ENCODE results near the gene POLE2.
"Not testable (repeated sequence)": the region's sequence is repeated elsewhere in the genome, so short reads cannot be mapped to it uniquely, and the experiment has no call there.

POLE2 gene

DNA sequence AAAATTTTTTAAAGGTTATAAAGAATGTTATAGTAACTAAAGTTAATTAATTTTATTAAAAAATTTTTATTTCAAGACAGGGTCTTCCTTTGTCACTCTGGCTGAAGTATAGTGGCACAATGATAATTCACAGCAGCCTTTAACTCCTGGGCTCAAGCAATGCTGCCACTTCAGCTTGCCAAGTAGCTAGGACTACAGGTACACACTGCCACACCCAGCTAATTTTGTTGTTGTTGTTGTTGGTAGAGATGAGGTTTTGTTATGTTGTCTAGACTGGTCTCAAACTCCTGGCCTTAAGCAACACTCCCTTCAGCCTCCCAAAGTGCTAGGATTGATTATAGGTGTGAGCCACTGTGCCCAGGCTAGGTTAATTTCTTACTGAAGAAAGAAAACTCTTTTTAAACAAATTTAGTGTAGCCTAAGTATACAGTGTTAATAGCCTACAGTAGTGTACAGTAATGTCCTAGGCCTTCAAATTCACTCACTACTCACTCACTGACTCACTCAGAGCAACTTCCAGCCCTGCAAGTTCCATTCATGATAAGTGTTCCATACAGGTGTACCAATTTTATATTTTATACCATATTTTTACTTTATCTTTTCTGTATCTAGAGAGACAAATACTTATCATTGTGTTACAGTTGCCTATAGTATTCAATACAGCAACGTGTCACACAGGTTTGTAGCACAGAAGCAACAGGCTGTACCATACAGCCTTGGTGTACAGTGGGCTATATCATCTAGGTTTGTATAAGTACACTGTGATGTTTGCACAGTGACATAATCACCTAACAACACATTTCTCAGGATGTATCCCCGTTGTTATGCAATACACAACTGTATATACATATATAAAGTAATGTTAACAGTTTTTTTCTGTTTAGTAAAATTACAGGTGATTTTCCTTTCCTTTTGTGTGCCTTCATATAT, 28.2 kb downstream of the POLE2 start:
- peak; percentile 48 for FAIRE-seq

DNA sequence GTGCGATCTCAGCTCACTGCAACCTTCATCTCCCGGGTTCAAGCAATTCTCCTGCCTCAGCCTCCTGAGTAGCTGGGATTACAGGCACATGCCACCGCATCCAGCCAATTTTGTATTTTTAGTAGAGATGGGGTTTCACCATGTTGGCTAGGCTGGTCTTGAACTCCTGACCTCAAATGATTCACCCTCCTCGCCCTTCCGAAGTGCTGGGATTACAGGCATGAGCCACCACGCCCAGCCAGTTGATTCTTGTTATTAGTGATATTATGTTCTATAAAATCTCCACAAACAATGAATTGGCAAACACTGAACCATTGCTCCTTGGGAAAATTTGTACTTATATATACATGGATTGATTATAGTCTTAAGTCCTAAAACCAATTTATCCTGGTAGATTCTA, 30.5 kb downstream of the POLE2 start:
- not testable (repeated sequence) for FAIRE-seq

DNA sequence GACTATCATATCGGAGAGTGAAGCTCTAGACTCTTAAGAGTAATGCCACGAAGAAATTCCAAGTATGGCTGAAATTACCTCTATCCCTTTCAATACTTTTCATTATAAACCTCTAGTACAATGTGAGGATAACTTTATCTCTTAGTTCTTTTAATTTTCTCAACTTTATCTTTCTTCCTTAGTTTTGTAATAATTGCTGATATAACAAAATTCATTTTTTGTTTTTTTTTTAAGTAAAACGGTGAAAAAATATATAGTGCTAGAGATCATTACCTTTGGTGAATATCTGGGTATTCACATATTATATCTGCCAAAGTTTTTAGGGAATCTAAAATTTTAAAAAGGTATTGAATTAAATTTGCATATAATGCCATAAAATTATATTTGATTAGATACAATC, 33.5 kb downstream of the POLE2 start:
- peak; percentile 89 for FAIRE-seq

DNA sequence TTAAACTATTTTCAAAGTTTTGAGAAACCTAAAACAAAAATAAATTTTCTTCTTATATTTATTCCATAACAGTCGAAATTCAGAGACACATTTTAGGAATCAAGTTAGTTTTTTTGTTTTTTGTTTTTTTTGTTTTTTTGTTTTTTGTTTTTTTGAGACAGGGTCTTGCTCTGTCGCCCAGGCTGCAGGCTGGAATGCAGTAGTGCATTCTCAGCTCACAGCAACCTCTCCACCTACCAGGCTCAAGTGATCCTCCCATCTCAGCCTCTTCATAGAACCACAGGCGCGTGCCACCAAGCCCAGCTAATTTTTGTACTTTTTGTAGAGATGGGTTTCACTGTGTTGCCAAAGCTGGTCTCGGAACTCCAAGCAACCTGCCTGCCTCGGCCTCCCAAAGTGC, 34.5 kb downstream of the POLE2 start:
- FAIRE-seq: peak; percentile 89

DNA sequence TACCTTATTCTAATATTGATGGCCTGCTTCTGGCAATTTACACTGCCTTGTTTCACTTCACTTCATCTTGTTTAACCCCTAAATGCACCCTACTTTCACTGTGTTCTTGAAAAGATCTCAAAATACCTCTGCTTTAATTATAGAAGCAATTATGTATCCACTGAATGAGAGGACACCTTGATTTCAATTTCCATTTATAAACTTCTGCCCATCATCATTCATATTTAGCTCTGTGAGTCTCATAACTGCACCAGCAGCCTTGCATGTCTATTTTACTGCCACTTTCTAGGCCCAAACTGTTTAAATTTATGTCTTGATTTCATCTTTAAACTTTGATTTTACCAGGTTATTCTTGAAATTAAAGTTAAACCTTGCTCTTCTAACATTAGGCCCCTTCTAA, 45.9 kb downstream of the POLE2 start:
- no peak for FAIRE-seq

DNA sequence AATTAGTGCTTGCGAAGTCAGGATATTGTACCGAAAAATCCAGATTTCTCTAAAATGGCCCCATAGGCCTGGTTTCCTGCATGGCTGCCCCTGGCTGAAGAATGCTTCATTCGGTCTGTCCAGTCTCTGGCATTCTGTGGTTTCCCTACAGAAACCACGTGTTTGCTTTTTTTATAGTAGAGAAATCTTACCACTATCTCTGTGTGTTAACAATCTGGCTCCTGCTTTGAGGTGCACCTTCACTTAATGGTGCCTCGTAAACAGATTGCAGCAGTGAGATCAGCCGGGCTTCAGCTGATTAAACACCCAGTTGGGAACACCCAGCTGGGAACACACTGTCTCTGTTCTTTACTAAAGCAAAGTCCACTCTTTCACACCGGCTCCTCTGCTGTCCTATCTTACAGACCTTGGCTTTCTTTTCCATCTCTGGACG, 46.3 kb downstream of the POLE2 start:
- no peak for FAIRE-seq

DNA sequence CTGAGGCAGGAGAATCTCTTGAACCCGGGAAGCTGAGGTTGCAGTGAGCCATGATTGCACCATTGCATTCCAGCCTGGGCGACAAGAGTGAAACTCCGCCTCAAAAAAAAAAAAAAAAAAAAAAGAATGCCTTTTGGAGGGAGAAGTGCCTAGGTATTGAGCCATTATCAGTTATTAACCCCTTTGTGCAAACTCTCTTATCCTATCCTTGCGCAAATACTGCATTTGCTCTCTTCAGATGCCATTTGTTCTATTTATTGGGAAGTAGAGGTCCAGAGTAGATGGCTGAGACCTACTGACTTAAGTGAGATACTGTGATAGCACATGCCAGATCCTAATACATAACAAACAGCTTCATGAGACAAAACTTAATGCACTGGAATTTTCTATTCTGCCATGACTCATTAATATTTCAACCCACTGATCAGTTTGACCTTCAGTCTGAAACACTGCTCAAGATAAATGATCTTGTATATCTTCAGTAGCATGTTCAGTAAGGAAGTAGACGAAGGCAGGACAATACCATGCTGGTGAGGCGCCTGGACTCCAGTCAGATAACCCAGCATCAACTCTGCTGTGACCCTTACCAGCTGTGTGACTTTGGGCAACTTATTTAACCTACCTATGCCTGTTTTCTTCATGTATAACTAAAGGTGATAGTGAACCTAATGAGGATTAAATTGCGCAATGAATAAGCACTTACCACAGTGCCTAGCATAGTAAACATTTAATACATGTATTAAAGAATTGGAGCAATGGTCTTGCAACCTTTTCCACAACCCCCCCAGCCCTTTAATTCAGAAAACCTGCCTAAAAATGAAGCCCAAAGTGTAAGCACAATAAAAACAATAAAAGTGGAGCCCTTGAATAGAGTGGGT, 47.2 kb downstream of the POLE2 start:
- FAIRE-seq: no peak

DNA sequence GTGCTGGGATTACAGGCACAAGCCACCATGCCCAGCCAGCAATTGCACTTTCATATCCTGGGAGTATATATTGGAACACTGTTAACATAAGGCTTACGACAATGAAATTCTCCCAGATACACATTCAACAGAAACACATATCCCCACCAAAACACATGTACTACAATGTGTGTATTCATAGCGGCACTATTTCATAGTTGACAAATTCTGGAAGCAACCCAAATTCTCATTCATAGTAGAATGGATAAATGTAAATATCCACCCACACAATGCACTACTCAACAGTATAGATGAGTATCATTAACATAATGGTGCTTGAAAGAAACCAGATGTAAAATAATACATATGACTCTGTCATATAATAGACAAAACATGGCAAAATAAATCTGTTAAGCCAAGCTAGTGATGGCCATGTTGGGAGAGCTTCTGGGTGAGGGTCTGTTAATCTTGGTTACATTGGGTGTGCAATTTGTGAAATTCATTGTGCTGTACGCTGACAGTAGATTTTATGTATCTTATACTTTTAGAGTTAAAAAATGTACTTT, 50.4 kb downstream of the POLE2 start:
- no peak for FAIRE-seq

DNA sequence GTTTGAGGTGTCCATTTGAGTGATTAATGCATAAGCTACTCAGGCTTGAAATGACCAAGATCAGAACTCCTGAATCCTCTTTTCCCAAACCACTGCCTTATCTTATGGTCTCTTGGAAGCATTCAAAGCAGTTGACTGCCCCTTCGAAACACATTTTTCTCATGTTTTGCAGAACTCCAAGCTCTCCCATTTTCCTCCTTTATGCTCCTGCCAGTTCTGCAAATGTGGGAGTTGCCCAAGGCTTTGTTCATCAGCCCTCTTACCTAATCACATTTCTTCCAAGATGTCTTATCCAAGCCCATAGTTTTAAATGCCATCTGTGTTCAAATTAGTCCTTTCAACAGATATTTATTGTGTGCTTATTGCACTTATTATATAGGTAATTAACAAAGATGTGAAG, 51.1 kb downstream of the POLE2 start:
- FAIRE-seq: no peak

DNA sequence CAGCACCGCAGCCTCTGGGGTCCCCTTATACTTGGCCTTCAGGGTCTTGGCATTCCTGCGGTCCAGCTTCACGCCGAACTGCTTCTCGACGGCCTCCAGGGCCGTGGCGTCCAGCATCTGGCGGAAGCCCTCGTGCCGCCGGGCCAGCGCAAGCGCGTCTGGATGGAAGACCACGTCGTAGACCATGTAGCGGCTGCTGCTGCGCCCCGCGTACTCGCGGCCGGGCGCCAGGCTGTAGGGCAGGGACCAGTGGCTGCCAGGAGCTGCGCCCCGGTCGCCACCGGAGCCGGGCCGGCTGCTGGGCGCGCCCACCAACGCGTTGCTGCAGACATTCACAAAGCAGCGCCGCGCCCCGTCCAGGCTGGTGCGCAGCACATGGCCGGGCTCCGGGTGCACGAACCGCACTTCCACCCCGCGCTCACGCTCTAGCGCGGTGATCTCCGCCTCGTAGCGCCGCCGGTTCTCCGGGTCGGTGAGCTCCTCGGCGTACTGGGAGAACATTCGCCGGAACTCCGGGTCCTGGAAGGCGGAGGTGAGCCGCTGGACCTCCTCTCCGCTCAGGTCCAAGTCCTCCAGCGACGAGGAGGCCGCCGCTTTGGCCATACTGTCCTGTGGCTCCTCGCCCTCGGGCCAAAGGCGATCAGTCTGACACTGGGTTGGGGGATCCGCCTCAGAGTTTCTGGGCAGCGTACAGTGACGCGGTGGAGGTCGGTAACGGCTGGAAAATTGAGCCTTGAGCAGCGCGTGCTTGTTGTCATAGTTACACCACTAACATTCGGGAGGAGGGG, 53.3 kb downstream of the POLE2 start, which contains the start of gene DNAAF2:
Gene DNAAF2, minus strand, starts transcription at position 698 of the 788 bp plus-strand sequence. Its CDS starts 95 bp downstream, at position 603.
- FAIRE-seq: no peak

DNA sequence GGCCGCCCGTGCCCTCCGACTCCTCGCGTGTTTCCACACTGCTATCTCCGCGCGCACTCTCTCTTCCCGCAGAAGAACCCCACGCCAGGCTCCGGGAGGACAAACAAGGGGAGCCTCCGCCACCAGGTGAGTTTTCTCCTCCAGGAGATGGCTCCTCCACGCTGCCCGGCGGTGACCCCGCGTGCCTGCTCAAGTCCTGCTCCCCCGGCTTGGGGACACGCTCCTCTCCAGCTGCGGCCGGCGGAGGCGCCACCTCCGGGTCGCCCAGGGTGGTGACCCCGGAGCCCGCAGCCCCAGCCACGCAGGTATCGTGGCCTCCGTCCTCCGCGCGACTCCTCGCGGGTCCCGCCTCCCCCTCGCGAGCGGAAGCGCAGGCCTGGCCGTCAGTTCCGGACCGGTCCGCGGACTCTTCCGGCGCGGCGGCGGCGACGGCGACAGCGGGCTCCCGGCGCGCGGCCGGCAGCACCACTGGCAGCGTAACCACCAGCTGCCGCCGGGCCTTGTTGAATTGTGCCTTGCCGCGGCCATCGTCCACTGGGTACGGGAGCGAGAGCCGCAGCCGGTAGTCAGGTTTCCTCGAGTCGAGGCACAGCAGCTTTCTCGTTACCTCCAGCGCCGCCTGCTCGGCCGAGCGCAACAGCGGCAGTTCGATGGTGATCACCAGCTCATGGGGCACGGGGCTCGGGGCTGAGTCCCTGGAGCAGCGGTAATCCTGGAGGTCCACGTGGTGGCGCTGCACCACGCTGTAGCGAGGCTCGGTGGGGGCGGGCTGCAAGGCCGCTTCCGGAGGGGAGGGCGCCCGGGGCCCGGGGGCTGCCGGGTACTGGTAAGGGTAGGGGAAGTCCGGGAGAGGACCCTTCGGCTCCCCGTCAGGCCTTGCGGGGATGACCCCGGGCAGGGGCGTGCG, 54.1 kb downstream of the POLE2 start:
- FAIRE-seq: no peak

DNA sequence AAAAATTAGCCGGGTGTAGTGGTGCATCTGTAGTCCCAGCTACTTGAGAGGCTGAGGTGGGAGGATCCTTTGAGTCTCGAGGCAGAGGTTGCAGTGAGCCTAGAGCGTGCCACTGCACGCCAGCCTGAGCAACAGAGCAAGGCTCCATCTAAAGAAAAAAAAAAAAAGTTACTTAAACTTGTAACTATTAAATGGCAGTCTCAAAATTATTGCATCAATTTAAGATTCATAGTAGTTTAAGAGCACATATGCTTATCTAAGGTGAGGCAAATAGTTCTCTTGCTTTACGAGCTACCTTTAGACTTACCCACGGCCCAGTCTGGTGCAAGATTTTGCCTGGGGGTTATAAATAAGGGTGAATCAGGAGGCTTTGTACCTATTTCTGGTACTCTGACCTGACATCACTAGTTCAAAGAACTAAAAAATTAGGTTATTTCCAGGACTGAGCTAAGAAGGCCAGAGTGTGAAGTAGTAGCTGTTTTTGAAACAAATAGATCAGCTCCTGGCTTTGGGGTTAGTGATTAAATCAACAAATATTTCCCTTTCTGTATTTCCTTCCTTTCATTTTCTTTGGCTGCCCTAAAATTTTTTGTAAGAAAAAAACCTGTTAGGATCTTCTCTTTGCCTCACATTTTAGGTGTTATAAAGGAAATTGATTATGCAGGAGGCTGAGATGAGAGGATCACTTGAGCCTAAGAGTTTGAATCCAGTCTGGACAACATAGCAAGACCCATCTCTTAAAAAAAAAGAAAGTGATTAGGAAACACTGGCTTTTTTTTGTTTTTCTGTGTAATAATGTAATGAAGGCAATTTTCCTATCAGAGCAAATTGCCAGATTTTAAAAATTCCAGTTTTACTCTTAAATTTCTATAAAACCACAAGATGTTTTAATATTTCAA, 63.8 kb downstream of the POLE2 start:
- no peak for FAIRE-seq

DNA sequence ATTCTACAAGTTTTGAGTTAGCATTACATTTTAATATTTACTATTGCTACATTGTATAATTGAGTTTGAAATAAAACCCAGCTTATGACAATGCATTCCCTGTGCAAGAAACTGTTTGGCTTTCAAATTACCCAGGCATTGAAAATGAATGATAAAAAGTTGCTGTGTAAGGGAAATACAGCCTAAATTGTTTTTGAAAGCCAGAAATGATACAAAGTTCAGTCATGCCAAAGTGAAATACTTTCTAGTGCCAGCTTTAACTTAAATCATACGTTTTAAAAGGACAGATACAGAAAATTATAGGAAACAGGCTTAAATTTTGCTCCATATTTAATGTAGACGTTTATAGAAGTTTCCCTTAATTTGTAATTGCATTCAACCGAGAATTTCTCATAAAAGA, 64.6 kb downstream of the POLE2 start:
- FAIRE-seq: no peak

DNA sequence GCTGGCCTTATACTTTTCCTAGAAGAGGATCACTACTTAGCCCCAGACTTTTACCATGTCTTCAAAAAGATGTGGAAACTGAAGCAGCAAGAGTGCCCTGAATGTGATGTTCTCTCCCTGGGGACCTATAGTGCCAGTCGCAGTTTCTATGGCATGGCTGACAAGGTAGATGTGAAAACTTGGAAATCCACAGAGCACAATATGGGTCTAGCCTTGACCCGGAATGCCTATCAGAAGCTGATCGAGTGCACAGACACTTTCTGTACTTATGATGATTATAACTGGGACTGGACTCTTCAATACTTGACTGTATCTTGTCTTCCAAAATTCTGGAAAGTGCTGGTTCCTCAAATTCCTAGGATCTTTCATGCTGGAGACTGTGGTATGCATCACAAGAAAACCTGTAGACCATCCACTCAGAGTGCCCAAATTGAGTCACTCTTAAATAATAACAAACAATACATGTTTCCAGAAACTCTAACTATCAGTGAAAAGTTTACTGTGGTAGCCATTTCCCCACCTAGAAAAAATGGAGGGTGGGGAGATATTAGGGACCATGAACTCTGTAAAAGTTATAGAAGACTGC, 65.9 kb downstream of the POLE2 start:
- no peak for FAIRE-seq

DNA sequence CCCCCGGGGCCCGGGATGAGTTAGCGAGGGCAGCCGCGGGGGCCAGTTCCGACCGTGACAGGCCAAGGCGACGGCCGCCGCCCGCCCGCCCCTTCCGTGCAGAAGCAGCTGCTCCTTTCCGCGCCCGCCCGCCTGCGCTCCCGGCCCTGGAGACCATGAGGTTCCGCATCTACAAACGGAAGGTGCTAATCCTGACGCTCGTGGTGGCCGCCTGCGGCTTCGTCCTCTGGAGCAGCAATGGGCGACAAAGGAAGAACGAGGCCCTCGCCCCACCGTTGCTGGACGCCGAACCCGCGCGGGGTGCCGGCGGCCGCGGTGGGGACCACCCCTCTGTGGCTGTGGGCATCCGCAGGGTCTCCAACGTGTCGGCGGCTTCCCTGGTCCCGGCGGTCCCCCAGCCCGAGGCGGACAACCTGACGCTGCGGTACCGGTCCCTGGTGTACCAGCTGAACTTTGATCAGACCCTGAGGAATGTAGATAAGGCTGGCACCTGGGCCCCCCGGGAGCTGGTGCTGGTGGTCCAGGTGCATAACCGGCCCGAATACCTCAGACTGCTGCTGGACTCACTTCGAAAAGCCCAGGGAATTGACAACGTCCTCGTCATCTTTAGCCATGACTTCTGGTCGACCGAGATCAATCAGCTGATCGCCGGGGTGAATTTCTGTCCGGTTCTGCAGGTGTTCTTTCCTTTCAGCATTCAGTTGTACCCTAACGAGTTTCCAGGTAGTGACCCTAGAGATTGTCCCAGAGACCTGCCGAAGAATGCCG, 66.7 kb downstream of the POLE2 start:
- FAIRE-seq: no peak

DNA sequence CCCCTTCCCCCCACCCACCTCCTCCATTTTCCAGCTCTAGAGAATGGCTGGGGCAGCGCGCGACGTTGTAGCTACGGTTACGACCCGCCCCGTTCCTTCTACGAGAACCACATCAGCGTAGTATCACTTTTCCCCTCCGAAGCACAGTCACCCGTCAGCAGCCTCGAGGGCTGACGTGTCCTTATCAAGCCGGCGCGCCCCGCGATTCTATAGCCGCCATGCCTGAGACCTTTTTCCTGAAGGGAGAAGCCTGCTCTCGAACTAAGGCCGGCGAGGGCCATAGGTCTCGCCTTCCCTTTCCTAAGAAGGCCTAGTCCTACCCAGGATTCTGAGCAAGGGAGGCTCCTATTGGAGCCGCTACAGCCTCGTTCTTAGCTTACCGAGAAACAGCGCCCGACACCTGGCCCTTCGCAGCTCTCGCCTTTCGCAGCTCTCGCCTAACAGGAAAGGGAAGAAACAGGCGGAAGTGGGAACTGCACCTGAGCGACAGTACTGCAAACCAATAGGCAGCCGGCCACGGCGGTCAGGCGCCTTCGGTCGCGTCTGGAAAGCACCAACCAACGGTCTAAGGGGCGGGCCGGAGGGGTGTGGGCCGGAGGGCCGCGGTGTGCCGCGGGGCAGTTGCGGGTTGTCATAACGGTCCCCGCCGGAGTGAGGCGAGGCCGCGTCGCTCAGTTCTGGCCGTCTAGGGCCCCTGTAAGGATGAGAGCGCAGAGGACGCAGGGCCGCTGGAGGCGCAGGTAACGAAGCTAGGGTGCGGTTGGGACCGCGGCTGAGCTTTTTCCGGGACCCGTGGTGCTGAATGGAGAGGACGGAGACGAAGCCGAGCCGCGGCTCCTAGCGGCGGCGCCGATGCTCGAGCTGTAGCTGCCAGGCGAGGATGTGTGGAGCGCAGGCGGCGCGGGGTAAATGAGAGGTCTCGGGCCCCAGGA, 67.6 kb downstream of the POLE2 start, which contains the start of the genes MGAT2 and RPL36AL:
Gene MGAT2, plus strand, starts transcription at position 618 of the 932 bp plus-strand sequence. CDS start 470 bp downstream, outside the sequence.
Gene RPL36AL, minus strand, starts transcription at position 445 of the 932 bp plus-strand sequence. CDS start 1,522 bp downstream, outside the sequence.
- peak; percentile 21 for FAIRE-seq

DNA sequence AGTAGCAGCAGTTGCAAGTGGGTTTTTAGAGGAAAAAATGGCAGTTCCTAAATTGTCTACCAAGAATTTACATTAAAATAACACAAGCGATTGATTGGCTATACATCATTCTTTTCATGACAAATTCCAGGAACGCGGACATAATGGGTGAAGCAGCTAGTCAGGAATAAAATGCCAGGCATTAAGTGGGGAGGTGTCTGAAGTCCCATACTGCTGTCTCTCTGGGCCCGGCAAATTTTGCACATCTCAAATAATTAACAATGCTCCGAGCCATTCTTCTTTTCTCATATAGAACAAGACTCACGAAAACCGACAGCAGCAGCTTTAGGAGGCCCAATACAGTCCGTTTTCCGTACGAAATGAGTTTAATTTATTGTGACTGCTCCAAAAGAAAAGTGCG, 68.3 kb downstream of the POLE2 start:
- no peak for FAIRE-seq

DNA sequence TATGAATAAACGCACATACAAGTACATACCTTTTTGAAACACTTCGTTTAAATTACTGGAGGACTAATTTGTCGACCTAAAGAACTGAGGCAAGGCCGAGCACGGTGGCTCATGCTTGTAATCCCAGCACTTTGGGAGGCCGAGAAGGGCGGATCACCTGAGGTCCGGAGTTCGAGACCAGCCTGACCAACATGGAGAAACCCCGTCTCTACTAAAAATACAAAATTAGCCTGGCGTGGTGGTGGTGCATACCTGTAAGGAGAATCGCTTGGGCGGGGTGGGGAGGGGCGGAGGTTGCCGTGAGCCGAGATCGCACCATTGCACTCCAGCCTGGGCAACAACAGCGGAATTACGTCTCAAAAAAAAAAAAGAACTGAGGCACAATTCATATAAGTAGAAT, 68.7 kb downstream of the POLE2 start:
- not testable (repeated sequence) for FAIRE-seq

All from A204.1 (cell line).